Mucosa of descending colon (tissue), 3 donors: ENCODE data around the gene SPECC1L. TPM values are rescaled to one million over a fixed set of nuclear protein-coding genes. Genes with fewer than 3 reads are reported as not detected.
A peak's percentile ranks its signal among the peaks of the same experiment; 100 is the strongest.

Source experiments
- ATAC-seq: fragments of 200-7000 bp; cut with Tn5 transposase; one replicate; pipeline ENCODE4 v1.9.1; 2020; ENCODE audit warnings: mild to moderate bottlenecking, moderate library complexity
- DNase-seq, 3 donors: peaks; one replicate each; pipeline ENCODE4 v3.0.0-alpha.2; 2020
- H3K36me3 ChIP-seq: fragments of 200-600 bp; one replicate; pipeline ENCODE4 v1.8.0; 2021; ENCODE audit warnings: low read depth, mild to moderate bottlenecking
- H3K4me1 ChIP-seq: fragments of 200-600 bp; one replicate; pipeline ENCODE4 v1.8.0; 2021; ENCODE audit warnings: low read depth, mild to moderate bottlenecking
- H3K4me3 ChIP-seq: fragments of 200-600 bp; one replicate; pipeline ENCODE4 v1.8.0; 2021; ENCODE audit warnings: mild to moderate bottlenecking
- H3K9me3 ChIP-seq: fragments of 200-600 bp; one replicate; pipeline ENCODE4 v1.8.0; 2021; ENCODE audit warnings: mild to moderate bottlenecking
- intact Hi-C, 2 donors: fragments of 100-400 bp; cut with DNase I in 1 of 2; cut with micrococcal nuclease in 1 of 2; formaldehyde crosslinking; loops; one replicate each; pipeline versions ENCODE4 v1.11.0 to v1.11.1; 2022; cut with DNase I, micrococcal nuclease
- total RNA-seq, 3 donors: library from RNA; stranded (reverse); fragmentation: NEBNext Ultra II Directional in 2 of 3; extraction: Animal tissue kit (Norgen Biotek cat#: 25700) in 2 of 3; gene quantifications; one replicate each; pipeline versions ENCODE4 v1.2.1 to v1.2.4, GENCODE V29; 2021 to 2023
- TF ChIP-seq, protein P1 (sequence below): fragments of 200-600 bp; IDR thresholded peaks from one replicate; pipeline ENCODE4 v1.8.0; 2022; ENCODE audit warnings: antibody characterized with exemption, mild to moderate bottlenecking
- donor health status: DM: no; HTN: no; CAD: no; lungs with moderate emphysema.
- donor health status: DM: no; HTN: no; CAD: no.
- donor health status: DM: no; HTN: yes; CAD: no.

The SPECC1L gene
- total RNA-seq, 3 donors from 2014 or later: 78.7 to 116 (median 105) TPM

GRCh38 chr22:24417200-24417599 is 146.6 kb downstream of the SPECC1L start:
- no peaks in the 10 kb centered on the region for H3K36me3 ChIP-seq
- H3K4me1 ChIP-seq: no peaks in the 10 kb centered on the region
- TF ChIP-seq, protein P1, sequence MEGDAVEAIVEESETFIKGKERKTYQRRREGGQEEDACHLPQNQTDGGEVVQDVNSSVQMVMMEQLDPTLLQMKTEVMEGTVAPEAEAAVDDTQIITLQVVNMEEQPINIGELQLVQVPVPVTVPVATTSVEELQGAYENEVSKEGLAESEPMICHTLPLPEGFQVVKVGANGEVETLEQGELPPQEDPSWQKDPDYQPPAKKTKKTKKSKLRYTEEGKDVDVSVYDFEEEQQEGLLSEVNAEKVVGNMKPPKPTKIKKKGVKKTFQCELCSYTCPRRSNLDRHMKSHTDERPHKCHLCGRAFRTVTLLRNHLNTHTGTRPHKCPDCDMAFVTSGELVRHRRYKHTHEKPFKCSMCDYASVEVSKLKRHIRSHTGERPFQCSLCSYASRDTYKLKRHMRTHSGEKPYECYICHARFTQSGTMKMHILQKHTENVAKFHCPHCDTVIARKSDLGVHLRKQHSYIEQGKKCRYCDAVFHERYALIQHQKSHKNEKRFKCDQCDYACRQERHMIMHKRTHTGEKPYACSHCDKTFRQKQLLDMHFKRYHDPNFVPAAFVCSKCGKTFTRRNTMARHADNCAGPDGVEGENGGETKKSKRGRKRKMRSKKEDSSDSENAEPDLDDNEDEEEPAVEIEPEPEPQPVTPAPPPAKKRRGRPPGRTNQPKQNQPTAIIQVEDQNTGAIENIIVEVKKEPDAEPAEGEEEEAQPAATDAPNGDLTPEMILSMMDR: no peak
- intact Hi-C loops: no loop called here
- peak in 1 of 3 donors; percentile 20 for DNase-seq
- no peaks in the 10 kb centered on the region for H3K9me3 ChIP-seq
- no peak for ATAC-seq
- no peak overlapping the region for H3K4me3 ChIP-seq

- ATAC-seq: no peak
- H3K9me3 ChIP-seq: no peaks in the 10 kb centered on the region
- no peaks in the 10 kb centered on the region for H3K36me3 ChIP-seq
- no peaks in the 10 kb centered on the region for H3K4me1 ChIP-seq
- TF ChIP-seq, protein P1: no peak
- H3K4me3 ChIP-seq: no peak overlapping the region
- peak in 1 of 3 donors; percentile 24 for DNase-seq
- intact Hi-C loops: no loop called here
Observed at GRCh38 chr22:24417901-24418641, 147.4 kb downstream of the SPECC1L start.

DNA sequence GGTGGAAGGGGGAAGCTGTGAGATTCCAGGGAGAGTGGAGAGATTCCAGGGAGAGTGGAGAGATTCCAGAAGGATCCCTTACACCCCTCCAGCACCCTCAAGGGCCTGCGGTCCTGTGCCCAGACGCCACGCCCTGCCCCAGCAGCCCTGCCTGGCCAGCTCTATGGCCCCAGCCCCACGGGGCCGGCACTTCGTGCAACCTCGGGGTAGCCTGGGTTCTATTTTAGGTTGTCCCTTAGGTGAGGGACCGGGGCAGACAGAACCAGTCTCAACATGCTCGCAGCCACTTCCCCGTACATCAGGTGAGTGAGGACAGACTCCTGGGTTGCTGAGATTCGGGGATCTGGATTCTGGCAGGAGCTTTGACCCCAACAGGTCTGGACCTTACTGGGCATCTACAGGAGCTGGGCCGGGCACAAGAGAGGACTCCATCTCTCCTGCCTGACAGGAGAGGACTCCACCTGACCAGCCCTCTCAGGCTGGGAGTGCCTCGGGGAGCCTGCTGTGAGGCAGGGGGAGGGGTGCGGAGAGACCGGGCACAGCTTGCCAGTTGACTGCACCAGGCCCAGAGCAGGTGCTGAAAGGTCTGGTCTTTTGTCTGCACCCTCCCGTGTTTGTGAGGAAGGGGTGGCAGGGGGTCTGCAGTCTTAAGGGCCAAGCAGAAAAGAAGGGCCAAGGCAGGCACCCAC is 148.3 kb downstream of the SPECC1L start:
- DNase-seq: peak in 1 of 3 donors; percentile 27
- no peaks in the 10 kb centered on the region for H3K36me3 ChIP-seq
- intact Hi-C loops: no loop called here
- H3K4me1 ChIP-seq: peaks cover 3% of the 10 kb centered on the region
- H3K9me3 ChIP-seq: no peaks in the 10 kb centered on the region
- no peak for ATAC-seq
- TF ChIP-seq, protein P1: no peak
- no peak overlapping the region for H3K4me3 ChIP-seq

- intact Hi-C loops: no loop called here
- TF ChIP-seq, protein P1: no peak
- no peak for ATAC-seq
- peak in 1 of 3 donors; percentile 31 for DNase-seq
- Histone ChIP-seq H3K4me1 (peaks cover 8% of the 10 kb centered on the region), H3K36me3 (no peaks in the 10 kb centered on the region), H3K9me3 (no peaks in the 10 kb centered on the region), H3K4me3 (no peak overlapping the region)
Observed at GRCh38 chr22:24419475-24419850, 148.8 kb downstream of the SPECC1L start.

GRCh38 chr22:24420072-24420976 is 149.7 kb downstream of the SPECC1L start:
- intact Hi-C loops: loop anchor here (10.0 kb wide), 2 partner anchors 94 to 104 kb away; no protein-coding TSS in a partner anchor
- H3K9me3 ChIP-seq: no peaks in the 10 kb centered on the region
- TF ChIP-seq, protein P1: no peak
- no peak overlapping the region for H3K4me3 ChIP-seq
- DNase-seq (peak in 1 of 3 donors; percentile 48), ATAC-seq (peak; percentile 6)
- peaks cover 8% of the 10 kb centered on the region for H3K4me1 ChIP-seq
- no peaks in the 10 kb centered on the region for H3K36me3 ChIP-seq
